Non-pigmented ciliary epithelial cell (primary cell): ENCODE results near the gene IFNL1.
"Not testable (repeated sequence)": the region's sequence is repeated elsewhere in the genome, so short reads cannot be mapped to it uniquely, and the experiment has no call there.

ENCODE experiments used
- DNase-seq: peaks from one replicate; pipeline ENCODE4 v3.0.0-alpha.2; 2010; ENCODE audit warnings: low read depth

Gene IFNL1

GRCh38 chr19:39270036-39270871 lies 26.0 kb upstream of the IFNL1 start:
- no peak for DNase-seq

GRCh38 chr19:39273859-39274258 lies 22.3 kb upstream of the IFNL1 start:
- not testable (repeated sequence) for DNase-seq

GRCh38 chr19:39275578-39275977 lies 20.6 kb upstream of the IFNL1 start:
- no peak for DNase-seq

- DNase-seq, result no peak
Measured at GRCh38 chr19:39276740-39277139, 19.5 kb upstream of the IFNL1 start.

GRCh38 chr19:39277598-39277997 lies 18.6 kb upstream of the IFNL1 start:
- DNase-seq, result no peak

- DNase-seq, result no peak
Measured at GRCh38 chr19:39282021-39282420, 14.2 kb upstream of the IFNL1 start.

GRCh38 chr19:39284032-39284431 lies 12.2 kb upstream of the IFNL1 start:
- no peak for DNase-seq

GRCh38 chr19:39293394-39293793 lies 2.8 kb upstream of the IFNL1 start:
- no peak for DNase-seq

- DNase-seq, result no peak
Measured at GRCh38 chr19:39296906-39297305, 699 bp downstream of the IFNL1 start.

GRCh38 chr19:39297931-39298634 lies 1.9 kb downstream of the IFNL1 start:
- no peak for DNase-seq

GRCh38 chr19:39299404-39299803 lies 3.2 kb downstream of the IFNL1 start:
- no peak for DNase-seq

- DNase-seq, result no peak
Measured at GRCh38 chr19:39299832-39300231, 3.6 kb downstream of the IFNL1 start.

GRCh38 chr19:39301021-39301420 lies 4.8 kb downstream of the IFNL1 start:
- DNase-seq, result no peak

GRCh38 chr19:39301562-39301961 lies 5.4 kb downstream of the IFNL1 start:
- DNase-seq, result no peak

GRCh38 chr19:39303373-39304184 lies 7.4 kb downstream of the IFNL1 start:
- DNase-seq, result no peak

GRCh38 chr19:39304185-39304513 lies 7.9 kb downstream of the IFNL1 start:
- DNase-seq, result no peak

- DNase-seq, result no peak
Measured at GRCh38 chr19:39304701-39305571, 8.7 kb downstream of the IFNL1 start.

GRCh38 chr19:39306075-39306474 lies 9.9 kb downstream of the IFNL1 start:
- no peak for DNase-seq

GRCh38 chr19:39307046-39307821 lies 11.0 kb downstream of the IFNL1 start:
- no peak for DNase-seq

- no peak for DNase-seq
Measured at GRCh38 chr19:39307822-39308530, 11.8 kb downstream of the IFNL1 start.
